Trophoblast cell (in vitro differentiated cells and primary cell): ENCODE measurements around the gene HESX1.

ENCODE experiments used
- DNase-seq, 2 donors: peaks; one replicate each; pipeline ENCODE4 v3.0.0-alpha.2; 2016
- H2AFZ ChIP-seq: 2 replicates; pipeline ENCODE4 v1.6.1; 2013; ENCODE audit warnings: low read length, moderate library complexity, mild to moderate bottlenecking; ENCODE audit not compliant: insufficient read depth, poor library complexity
- H2AK5ac ChIP-seq: 2 replicates; pipeline ENCODE4 v1.6.1; 2013; ENCODE audit warnings: mild to moderate bottlenecking, low read length
- H2BK120ac ChIP-seq: 2 replicates; pipeline ENCODE4 v1.6.1; 2013; ENCODE audit warnings: low read length, mild to moderate bottlenecking, moderate library complexity; ENCODE audit not compliant: insufficient read depth, poor library complexity
- H2BK12ac ChIP-seq: 2 replicates; pipeline ENCODE4 v1.6.1; 2013; ENCODE audit warnings: mild to moderate bottlenecking, low read length, moderate library complexity
- H2BK5ac ChIP-seq: 2 replicates; pipeline ENCODE4 v1.6.1; 2013; ENCODE audit warnings: low read length, low read depth, moderate library complexity, mild to moderate bottlenecking; ENCODE audit not compliant: poor library complexity
- H3K14ac ChIP-seq: 2 replicates; pipeline ENCODE4 v1.6.1; 2013; ENCODE audit warnings: mild to moderate bottlenecking, low read length
- H3K18ac ChIP-seq: 2 replicates; pipeline ENCODE4 v1.6.1; 2013; ENCODE audit warnings: mild to moderate bottlenecking, low read length
- H3K23ac ChIP-seq: 2 replicates; pipeline ENCODE4 v1.6.1; 2013; ENCODE audit warnings: low read length
- H3K27ac ChIP-seq: 2 replicates; pipeline ENCODE4 v1.5.1; 2013; ENCODE audit warnings: low read depth, mild to moderate bottlenecking, inconsistent platforms, low read length, moderate library complexity
- H3K27me3 ChIP-seq: 2 replicates; pipeline ENCODE4 v1.6.1; 2013; ENCODE audit warnings: inconsistent platforms, mild to moderate bottlenecking, low read length, moderate library complexity; ENCODE audit not compliant: insufficient read depth
- H3K36me3 ChIP-seq, 2 experiments: 1 replicate in 1 of 2; 2 replicates in 1 of 2; pipeline ENCODE4 v1.6.1; 2013; ENCODE audit warnings: low read length in 2 of 2, mild to moderate bottlenecking in 2 of 2, moderate library complexity in 1 of 2; ENCODE audit not compliant: insufficient read depth in 2 of 2, control insufficient read depth in 1 of 2
- H3K4ac ChIP-seq: 2 replicates; pipeline ENCODE4 v1.6.1; 2013; ENCODE audit warnings: low read depth, mild to moderate bottlenecking, low read length, moderate library complexity
- H3K4me1 ChIP-seq, 2 experiments: 1 replicate in 1 of 2; 2 replicates in 1 of 2; pipeline ENCODE4 v1.6.1; 2013; ENCODE audit warnings: low read length in 2 of 2, mild to moderate bottlenecking in 2 of 2, moderate library complexity in 1 of 2; ENCODE audit not compliant: insufficient read depth in 2 of 2, control insufficient read depth in 1 of 2
- H3K4me2 ChIP-seq: 2 replicates; pipeline ENCODE4 v1.6.1; 2013; ENCODE audit warnings: inconsistent platforms, mild to moderate bottlenecking, low read length, moderate library complexity
- H3K4me3 ChIP-seq: 2 replicates; pipeline ENCODE4 v1.5.1; 2013; ENCODE audit warnings: mild to moderate bottlenecking, low read depth, low read length, inconsistent platforms
- H3K79me1 ChIP-seq: one replicate; pipeline ENCODE4 v1.6.1; 2013; ENCODE audit warnings: low read length
- H3K79me2 ChIP-seq: 2 replicates; pipeline ENCODE4 v1.6.1; 2013; ENCODE audit warnings: low read length, mild to moderate bottlenecking; ENCODE audit not compliant: control insufficient read depth, insufficient read depth, poor library complexity
- H3K9ac ChIP-seq: 2 replicates; pipeline ENCODE4 v1.6.1; 2013; ENCODE audit warnings: mild to moderate bottlenecking, low read length
- H3K9me3 ChIP-seq: 2 replicates; pipeline ENCODE4 v1.6.1; 2013; ENCODE audit warnings: low read depth, mild to moderate bottlenecking, control low read depth, inconsistent platforms, low read length; ENCODE audit not compliant: insufficient read depth
- H4K12ac ChIP-seq: 2 replicates; pipeline ENCODE4 v1.6.1; 2013; ENCODE audit warnings: low read depth, mild to moderate bottlenecking, low read length, moderate library complexity
- H4K8ac ChIP-seq: 2 replicates; pipeline ENCODE4 v1.6.1; 2013; ENCODE audit warnings: low read depth, mild to moderate bottlenecking, low read length, moderate library complexity
- H4K91ac ChIP-seq: one replicate; pipeline ENCODE4 v1.6.1; 2013; ENCODE audit warnings: low read depth, mild to moderate bottlenecking, low read length, moderate library complexity
- WGBS: extraction: QIAGEN DNeasy Blood & Tissue Kit; methylation state at CpG from one replicate; pipeline ENCODE4 v1.1.7; 2013; ENCODE audit warnings: missing lambda C conversion rate; ENCODE audit not compliant: insufficient read length, insufficient coverage; ENCODE audit errors: extremely low coverage; 5-methylcytosine and 5-hydroxymethylcytosine counted together

Gene HESX1

GRCh38 chr3:57192028-57192427 lies 7.8 kb downstream of the HESX1 start:
- no peak overlapping the region for H2BK120ac ChIP-seq
- no peak overlapping the region for H2BK5ac ChIP-seq
- H4K8ac ChIP-seq = no peak overlapping the region
- no peaks in the 10 kb centered on the region for H3K9me3 ChIP-seq
- no peak overlapping the region for H3K27ac ChIP-seq
- H3K79me1 ChIP-seq = peaks cover under 1% of the 10 kb centered on the region
- H3K9ac ChIP-seq = no peak overlapping the region
- no peak overlapping the region for H3K4ac ChIP-seq
- no peak overlapping the region for H3K23ac ChIP-seq
- no peak overlapping the region for H2AFZ ChIP-seq
- H2AK5ac ChIP-seq = no peak overlapping the region
- H2BK12ac ChIP-seq = no peak overlapping the region
- WGBS = no CpG with 5 or more reads among the region's 3 CpGs
- no peak overlapping the region for H4K91ac ChIP-seq
- H3K14ac ChIP-seq = no peak overlapping the region
- no peaks in the 10 kb centered on the region for H3K4me1 ChIP-seq
- DNase-seq = no peak
- no peaks in the 10 kb centered on the region for H3K27me3 ChIP-seq
- no peaks in the 10 kb centered on the region for H3K36me3 ChIP-seq
- no peak overlapping the region for H3K18ac ChIP-seq
- no peak overlapping the region for H3K4me2 ChIP-seq
- H3K79me2 ChIP-seq = no peaks in the 10 kb centered on the region
- no peak overlapping the region for H4K12ac ChIP-seq
- H3K4me3 ChIP-seq = no peak overlapping the region

DNA sequence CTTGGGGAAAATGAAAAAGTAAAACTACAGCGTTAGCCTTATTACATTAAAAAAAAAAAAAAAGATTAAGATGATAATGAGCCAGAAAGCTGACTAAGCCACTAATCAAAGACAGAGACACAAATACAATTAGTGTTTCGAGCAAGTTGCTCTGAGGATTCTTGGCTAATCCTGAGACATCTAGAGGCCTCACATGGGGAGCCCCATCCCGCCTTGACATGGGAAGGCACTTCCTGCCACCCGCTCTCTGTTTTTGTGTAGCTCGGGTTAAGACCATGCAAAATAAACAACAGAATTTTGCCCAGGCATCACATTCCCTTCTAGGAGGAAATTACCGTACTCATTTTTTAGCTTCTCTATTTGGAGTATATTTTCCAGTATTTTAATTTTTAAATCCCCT lies 15.3 kb downstream of the HESX1 start:
- H3K9me3 ChIP-seq = no peaks in the 10 kb centered on the region
- whole genome bisulfite sequencing = no CpG with 5 or more reads among the region's 6 CpGs
- no peak overlapping the region for H3K4ac ChIP-seq
- H3K36me3 ChIP-seq = no peaks in the 10 kb centered on the region
- H2BK120ac ChIP-seq = no peak overlapping the region
- H3K27ac ChIP-seq = no peak overlapping the region
- no peaks in the 10 kb centered on the region for H3K27me3 ChIP-seq
- no peak overlapping the region for H2AK5ac ChIP-seq
- H3K9ac ChIP-seq = no peak overlapping the region
- H4K91ac ChIP-seq = no peak overlapping the region
- H2AFZ ChIP-seq = no peak overlapping the region
- no peaks in the 10 kb centered on the region for H3K4me1 ChIP-seq
- no peak overlapping the region for H4K8ac ChIP-seq
- H4K12ac ChIP-seq = no peak overlapping the region
- no peaks in the 10 kb centered on the region for H3K79me2 ChIP-seq
- H3K14ac ChIP-seq = no peak overlapping the region
- H3K23ac ChIP-seq = no peak overlapping the region
- H3K79me1 ChIP-seq = no peaks in the 10 kb centered on the region
- no peak for DNase-seq
- no peak overlapping the region for H2BK12ac ChIP-seq
- H3K4me2 ChIP-seq = no peak overlapping the region
- H2BK5ac ChIP-seq = no peak overlapping the region
- H3K4me3 ChIP-seq = no peak overlapping the region
- H3K18ac ChIP-seq = no peak overlapping the region

DNA sequence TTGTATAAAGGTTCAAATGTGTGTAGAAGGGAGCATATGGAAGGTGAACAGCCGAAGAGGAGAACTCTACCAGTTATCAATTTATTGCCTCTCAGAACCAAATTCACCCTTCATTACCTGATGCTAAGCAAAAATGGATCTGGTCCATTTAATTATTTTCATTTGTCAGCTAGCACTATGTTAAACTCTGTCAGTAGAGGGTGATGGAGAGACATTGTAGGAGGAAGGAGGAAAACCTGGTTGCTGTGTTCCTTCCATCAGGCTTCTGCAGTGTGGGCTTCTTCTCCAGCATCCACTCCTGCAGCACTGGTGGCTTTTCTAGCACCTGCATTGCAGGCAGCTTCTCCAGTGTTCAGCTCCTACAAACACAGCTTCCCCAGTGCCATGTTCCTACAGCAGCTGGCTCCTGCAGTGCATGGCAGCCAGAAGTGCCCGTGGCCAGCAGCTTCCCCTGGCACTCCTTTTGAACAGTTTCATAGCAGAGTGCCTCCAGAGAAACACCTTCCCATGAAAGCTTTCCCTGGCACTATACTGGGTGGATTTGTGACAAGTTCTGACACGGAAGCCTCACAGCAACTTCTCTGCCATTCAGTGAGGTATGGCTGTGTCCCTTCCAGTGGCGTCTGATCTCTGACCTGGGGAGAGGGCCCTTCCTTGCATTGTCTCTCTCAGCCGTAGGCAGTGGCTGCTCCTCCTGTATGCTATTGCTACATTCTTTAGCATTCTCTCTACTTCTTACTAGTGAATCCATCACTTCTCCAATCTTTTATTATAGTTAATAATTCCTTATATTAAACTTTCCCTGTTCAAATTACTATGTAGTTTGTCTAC lies 20.0 kb downstream of the HESX1 start:
- no peaks in the 10 kb centered on the region for H3K9me3 ChIP-seq
- H4K8ac ChIP-seq = no peak overlapping the region
- H4K91ac ChIP-seq = no peak overlapping the region
- no peak overlapping the region for H3K27ac ChIP-seq
- no peak overlapping the region for H2BK12ac ChIP-seq
- H3K4ac ChIP-seq = no peak overlapping the region
- no peak overlapping the region for H2AFZ ChIP-seq
- H3K4me2 ChIP-seq = no peak overlapping the region
- DNase-seq = no peak
- no peak overlapping the region for H4K12ac ChIP-seq
- 100% methylated on average over 1 of the region's 5 CpGs for WGBS
- H2BK120ac ChIP-seq = no peak overlapping the region
- no peak overlapping the region for H3K18ac ChIP-seq
- no peak overlapping the region for H3K4me3 ChIP-seq
- H3K27me3 ChIP-seq = no peaks in the 10 kb centered on the region
- no peak overlapping the region for H3K9ac ChIP-seq
- no peaks in the 10 kb centered on the region for H3K79me1 ChIP-seq
- H3K79me2 ChIP-seq = no peaks in the 10 kb centered on the region
- no peak overlapping the region for H2BK5ac ChIP-seq
- H2AK5ac ChIP-seq = no peak overlapping the region
- no peaks in the 10 kb centered on the region for H3K4me1 ChIP-seq
- no peaks in the 10 kb centered on the region for H3K36me3 ChIP-seq
- no peak overlapping the region for H3K14ac ChIP-seq
- no peak overlapping the region for H3K23ac ChIP-seq

DNA sequence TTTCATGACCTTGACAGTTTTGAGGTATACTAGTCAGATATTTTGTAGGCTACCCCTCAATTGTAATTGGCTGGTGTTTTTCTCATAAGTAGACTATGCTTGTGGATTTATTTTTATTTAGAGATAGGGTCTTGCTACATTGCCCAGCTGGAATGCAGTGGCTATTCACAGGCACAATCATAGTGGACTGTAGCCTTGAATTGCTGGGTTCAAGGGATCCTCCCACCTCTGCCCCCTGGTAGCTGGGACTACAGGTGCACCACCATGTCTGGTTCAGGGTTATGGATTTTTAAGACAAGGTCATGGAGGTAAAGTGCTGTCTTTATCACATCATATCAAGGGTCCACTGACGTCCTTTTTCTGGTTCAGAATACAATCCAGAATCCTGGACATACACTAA lies 23.7 kb downstream of the HESX1 start:
- WGBS = no CpG with 5 or more reads among the region's 1 CpG

More for the DNA sequence above, 23.7 kb downstream of the HESX1 start:
- H3K79me1 ChIP-seq = no peaks in the 10 kb centered on the region
- H3K36me3 ChIP-seq = no peaks in the 10 kb centered on the region
- H2BK120ac ChIP-seq = no peak overlapping the region
- H3K4ac ChIP-seq = no peak overlapping the region
- no peak overlapping the region for H2BK12ac ChIP-seq
- H3K27me3 ChIP-seq = no peaks in the 10 kb centered on the region
- no peak overlapping the region for H4K91ac ChIP-seq
- no peak overlapping the region for H3K14ac ChIP-seq
- H3K4me2 ChIP-seq = no peak overlapping the region
- H2AFZ ChIP-seq = no peak overlapping the region
- no peak overlapping the region for H3K18ac ChIP-seq
- H4K12ac ChIP-seq = no peak overlapping the region
- H3K9me3 ChIP-seq = peaks cover under 1% of the 10 kb centered on the region
- no peak overlapping the region for H4K8ac ChIP-seq
- no peak overlapping the region for H3K4me3 ChIP-seq
- no peaks in the 10 kb centered on the region for H3K4me1 ChIP-seq
- H2AK5ac ChIP-seq = no peak overlapping the region
- no peak overlapping the region for H3K9ac ChIP-seq
- H3K23ac ChIP-seq = no peak overlapping the region
- DNase-seq = no peak
- no peak overlapping the region for H3K27ac ChIP-seq
- no peaks in the 10 kb centered on the region for H3K79me2 ChIP-seq
- no peak overlapping the region for H2BK5ac ChIP-seq
